SK-N-SH (cell line): Measurements from ENCODE around the gene TANC1. TPM values are rescaled to one million over a fixed set of nuclear protein-coding genes. Genes with fewer than 3 reads are reported as not detected.

Experiments used
- CTCF ChIA-PET: fragments of 300-600, 350-600 bp; formaldehyde crosslinking; extraction: SDS; loops from one replicate; lab custom pipeline; 2021; lab: Yijun Ruan, JAX
- POLR2A ChIA-PET: fragments of 350-600 bp; sonication (Branson Sonifier 250); formaldehyde crosslinking; extraction: SDS; loops from one replicate; lab custom pipeline; 2020; ENCODE audit warnings: antibody characterized with exemption, inconsistent platforms; lab: Yijun Ruan, JAX
- DNase-seq: peaks from one replicate; pipeline ENCODE4 v3.0.0; 2012
- H2AFZ ChIP-seq: fragments of 200-600 bp; sonication (generic); 2 replicates; pipeline ENCODE4 v1.8.1; 2016; ENCODE audit warnings: antibody characterized with exemption, mild to moderate bottlenecking, low read depth
- H3F3A ChIP-seq: fragments of 200-600 bp; sonication (generic); replicated peaks from 2 replicates; pipeline ENCODE3; 2016; ENCODE audit warnings: antibody characterized with exemption, mild to moderate bottlenecking; ENCODE audit not compliant: insufficient read depth
- H3K27ac ChIP-seq, 2 experiments: fragments of 200-500 bp in 1 of 2; fragments of 200-600 bp in 1 of 2; sonication (Bioruptor generic) in 1 of 2; sonication (generic), shearing (Covaris generic) in 1 of 2; 2 replicates each; pipeline versions ENCODE4 v1.5.1 to v1.6.1; 2014 to 2016; ENCODE audit warnings: low read depth in 2 of 2, inconsistent platforms in 1 of 2, low read length in 1 of 2, mild to moderate bottlenecking in 1 of 2, mixed read lengths in 1 of 2
- H3K27me3 ChIP-seq: fragments of 200-600 bp; sonication (generic), shearing (Covaris generic); 2 replicates; pipeline ENCODE4 v1.6.1; 2016; ENCODE audit warnings: mixed run types; ENCODE audit not compliant: insufficient read depth
- H3K36me3 ChIP-seq, 2 experiments: fragments of 200-500 bp in 1 of 2; fragments of 200-600 bp in 1 of 2; sonication (Bioruptor generic) in 1 of 2; sonication (generic) in 1 of 2; replicated peaks in 1 of 2; 2 replicates each; pipeline versions ENCODE3 to v1.5.1; 2014 to 2016; ENCODE audit warnings: low read length in 1 of 2, mild to moderate bottlenecking in 1 of 2; ENCODE audit not compliant: insufficient read depth in 2 of 2, control insufficient read depth in 1 of 2
- H3K4me1 ChIP-seq, 2 experiments: fragments of 200-500 bp in 1 of 2; fragments of 200-600 bp in 1 of 2; sonication (Bioruptor generic) in 1 of 2; sonication (generic), shearing (Covaris generic) in 1 of 2; 2 replicates each; pipeline versions ENCODE4 v1.5.1 to v1.6.1; 2014 to 2016; ENCODE audit warnings: low read depth in 1 of 2, low read length in 1 of 2, mixed run types in 1 of 2; ENCODE audit not compliant: insufficient read depth in 2 of 2, control insufficient read depth in 1 of 2
- H3K4me2 ChIP-seq: fragments of 200-600 bp; sonication (generic), shearing (Covaris generic); 2 replicates; pipeline ENCODE4 v1.6.1; 2017; ENCODE audit warnings: mixed run types
- H3K4me3 ChIP-seq, 2 experiments: fragments of 200-500 bp in 1 of 2; fragments of 200-600 bp in 1 of 2; sonication (Bioruptor generic) in 1 of 2; sonication (generic), shearing (Covaris generic) in 1 of 2; 2 replicates each; pipeline versions ENCODE4 v1.5.1 to v1.8.1; 2014 to 2016; ENCODE audit warnings: low read depth in 2 of 2, inconsistent platforms in 1 of 2, low read length in 1 of 2, mild to moderate bottlenecking in 1 of 2, mixed read lengths in 1 of 2, moderate library complexity in 1 of 2
- H3K79me2 ChIP-seq: fragments of 200-600 bp; sonication (generic); 2 replicates; pipeline ENCODE4 v1.8.1; 2017; ENCODE audit warnings: mild to moderate bottlenecking; ENCODE audit not compliant: insufficient read depth
- H3K9ac ChIP-seq: fragments of 200-600 bp; sonication (generic); 2 replicates; pipeline ENCODE4 v1.6.1; 2017; ENCODE audit warnings: mixed run types
- H3K9me2 ChIP-seq: fragments of 200-600 bp; sonication (generic); 2 replicates; pipeline ENCODE4 v1.6.1; 2017; ENCODE audit warnings: mixed run types
- H3K9me3 ChIP-seq: fragments of 200-600 bp; sonication (generic); 2 replicates; pipeline ENCODE4 v1.6.1; 2017; ENCODE audit warnings: mixed run types, mild to moderate bottlenecking, moderate library complexity
- H4K20me1 ChIP-seq: fragments of 200-600 bp; sonication (generic); 2 replicates; pipeline ENCODE4 v1.6.1; 2017; ENCODE audit warnings: mild to moderate bottlenecking, mixed run types; ENCODE audit not compliant: insufficient read depth
- EP300 ChIP-seq, 2 experiments: IDR thresholded peaks; 2 replicates each; pipeline versions ENCODE4 v1.4.0 to v1.6.1; 2012; ENCODE audit warnings: borderline replicate concordance in 1 of 2, low read depth in 1 of 2, low read length in 1 of 2
- EZH2phosphoT487 ChIP-seq: fragments of 200-600 bp; sonication (generic); IDR thresholded peaks from 2 replicates; pipeline ENCODE4 v1.6.1; 2017; ENCODE audit warnings: low read depth, mixed run types, mild to moderate bottlenecking, antibody characterized with exemption, moderate library complexity, borderline replicate concordance
- MEF2A ChIP-seq: IDR thresholded peaks from 2 replicates; pipeline ENCODE4 v1.4.0; 2012; ENCODE audit warnings: low read depth, borderline replicate concordance
- NFIC ChIP-seq: IDR thresholded peaks from 2 replicates; pipeline ENCODE4 v1.4.0; 2012; ENCODE audit warnings: borderline replicate concordance
- REST ChIP-seq: IDR thresholded peaks from 2 replicates; pipeline ENCODE4 v1.6.1; 2012; ENCODE audit warnings: mild to moderate bottlenecking, low read depth, low read length, moderate library complexity
- RFX5 ChIP-seq: IDR thresholded peaks from 2 replicates; pipeline ENCODE4 v1.6.1; 2012; ENCODE audit warnings: mild to moderate bottlenecking, improper control_type of control experiment, low read length
- RXRA ChIP-seq: IDR thresholded peaks from 2 replicates; pipeline ENCODE4 v1.4.0; 2012; ENCODE audit warnings: low read depth, mild to moderate bottlenecking, borderline replicate concordance
- TEAD4 ChIP-seq: IDR thresholded peaks from 2 replicates; pipeline ENCODE4 v1.4.0; 2012; ENCODE audit warnings: mild to moderate bottlenecking, borderline replicate concordance; ENCODE audit not compliant: insufficient read depth
- USF2 ChIP-seq: fragments of 150-350 bp; IDR thresholded peaks from 2 replicates; pipeline ENCODE4 v1.6.1; 2017; ENCODE audit warnings: antibody characterized with exemption, low read length, low read depth, borderline replicate concordance
- WGBS: methylation state at CpG from one replicate; pipeline ENCODE4 v1.1.6; 2017; ENCODE audit warnings: low lambda C conversion rate; 5-methylcytosine and 5-hydroxymethylcytosine counted together
- polyA plus RNA-seq, 3 experiments: library from polyadenylated mRNA; depleted of rRNA; stranded (reverse); fragments of >200 nt; gene quantifications; 2 replicates each; pipeline ENCODE4 v1.2.3, GENCODE V29; 2012
- TF ChIP-seq, protein P1 (sequence below): IDR thresholded peaks from 2 replicates; pipeline ENCODE4 v1.4.0; 2012; ENCODE audit warnings: low read depth, borderline replicate concordance
- TF ChIP-seq, protein P2 (sequence below): IDR thresholded peaks from 2 replicates; pipeline ENCODE4 v1.4.0; 2012; ENCODE audit warnings: low read depth
- TF ChIP-seq, protein P3 (sequence below): fragments of 200-600 bp; sonication (generic); IDR thresholded peaks from 2 replicates; pipeline ENCODE4 v1.6.1; 2017; ENCODE audit warnings: antibody characterized with exemption, mild to moderate bottlenecking, moderate library complexity

The TANC1 gene
- polyA plus RNA-seq, 1 of the 3 experiments (the other 2 are of a cell fraction), result 19.2 TPM

DNA sequence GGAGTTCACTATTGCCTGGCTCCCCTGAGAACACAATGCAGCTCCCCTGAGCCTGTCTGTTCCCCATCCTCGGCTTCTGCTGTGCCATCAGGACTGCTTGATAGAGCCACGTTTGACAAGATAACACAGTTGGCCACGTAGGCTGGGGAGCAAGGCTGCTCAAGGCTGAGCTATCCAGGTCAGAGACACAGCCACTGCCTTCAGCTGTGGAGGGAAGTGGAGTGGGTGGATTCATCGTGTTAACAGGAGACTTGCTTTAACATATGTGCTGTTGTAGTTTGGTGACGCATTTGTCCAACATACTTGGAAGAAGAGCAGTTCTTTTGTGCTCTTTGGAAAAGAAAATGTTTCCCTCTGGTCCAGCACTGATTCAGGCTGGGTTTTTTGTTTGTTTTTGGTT, 249.2 kb downstream of the TANC1 start:
- ChIA-PET POLR2A (no interaction called here), CTCF (interaction anchor here (1.0 kb wide), 1 partner anchor 98 kb away, joined by 3 read pairs; no protein-coding TSS in a partner anchor)
- Histone ChIP-seq H4K20me1 (no peaks in the 10 kb centered on the region), H3K79me2 (no peaks in the 10 kb centered on the region), H2AFZ (no peak overlapping the region), H3K4me3 (no peak overlapping the region), H3K36me3 (peaks cover 4 to 74% of the 10 kb centered on the region in 2 experiments), H3F3A (no peaks in the 10 kb centered on the region), H3K4me1 (no peaks in the 10 kb centered on the region; a peak in 1 of 4 replicates), H3K9me2 (no peaks in the 10 kb centered on the region), H3K9me3 (no peaks in the 10 kb centered on the region), H3K27me3 (no peaks in the 10 kb centered on the region), H3K9ac (no peak overlapping the region), H3K4me2 (no peak overlapping the region), H3K27ac (no peak overlapping the region)
- WGBS, result 77% methylated on average over 5 of the region's 5 CpGs
- no peak for DNase-seq
- TF ChIP-seq USF2 (no peak), NFIC (no peak), RXRA (no peak), MEF2A (no peak), TEAD4 (no peak), EZH2phosphoT487 (no peak)
- TF ChIP-seq, protein P1, sequence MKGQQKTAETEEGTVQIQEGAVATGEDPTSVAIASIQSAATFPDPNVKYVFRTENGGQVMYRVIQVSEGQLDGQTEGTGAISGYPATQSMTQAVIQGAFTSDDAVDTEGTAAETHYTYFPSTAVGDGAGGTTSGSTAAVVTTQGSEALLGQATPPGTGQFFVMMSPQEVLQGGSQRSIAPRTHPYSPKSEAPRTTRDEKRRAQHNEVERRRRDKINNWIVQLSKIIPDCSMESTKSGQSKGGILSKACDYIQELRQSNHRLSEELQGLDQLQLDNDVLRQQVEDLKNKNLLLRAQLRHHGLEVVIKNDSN, result no peak
- TF ChIP-seq, protein P2, sequence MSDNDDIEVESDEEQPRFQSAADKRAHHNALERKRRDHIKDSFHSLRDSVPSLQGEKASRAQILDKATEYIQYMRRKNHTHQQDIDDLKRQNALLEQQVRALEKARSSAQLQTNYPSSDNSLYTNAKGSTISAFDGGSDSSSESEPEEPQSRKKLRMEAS, result no peak
- TF ChIP-seq, protein P3, sequence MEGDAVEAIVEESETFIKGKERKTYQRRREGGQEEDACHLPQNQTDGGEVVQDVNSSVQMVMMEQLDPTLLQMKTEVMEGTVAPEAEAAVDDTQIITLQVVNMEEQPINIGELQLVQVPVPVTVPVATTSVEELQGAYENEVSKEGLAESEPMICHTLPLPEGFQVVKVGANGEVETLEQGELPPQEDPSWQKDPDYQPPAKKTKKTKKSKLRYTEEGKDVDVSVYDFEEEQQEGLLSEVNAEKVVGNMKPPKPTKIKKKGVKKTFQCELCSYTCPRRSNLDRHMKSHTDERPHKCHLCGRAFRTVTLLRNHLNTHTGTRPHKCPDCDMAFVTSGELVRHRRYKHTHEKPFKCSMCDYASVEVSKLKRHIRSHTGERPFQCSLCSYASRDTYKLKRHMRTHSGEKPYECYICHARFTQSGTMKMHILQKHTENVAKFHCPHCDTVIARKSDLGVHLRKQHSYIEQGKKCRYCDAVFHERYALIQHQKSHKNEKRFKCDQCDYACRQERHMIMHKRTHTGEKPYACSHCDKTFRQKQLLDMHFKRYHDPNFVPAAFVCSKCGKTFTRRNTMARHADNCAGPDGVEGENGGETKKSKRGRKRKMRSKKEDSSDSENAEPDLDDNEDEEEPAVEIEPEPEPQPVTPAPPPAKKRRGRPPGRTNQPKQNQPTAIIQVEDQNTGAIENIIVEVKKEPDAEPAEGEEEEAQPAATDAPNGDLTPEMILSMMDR, result no peak

- no peak overlapping the region for H2AFZ ChIP-seq
- no peaks in the 10 kb centered on the region for H3K27me3 ChIP-seq
- no peak for DNase-seq
- H3K4me2 ChIP-seq, result no peak overlapping the region
- no peak overlapping the region for H3K27ac ChIP-seq
- H3K4me3 ChIP-seq, result no peak overlapping the region
- no peaks in the 10 kb centered on the region for H3K9me2 ChIP-seq
- H3K36me3 ChIP-seq, result peaks cover 4 to 70% of the 10 kb centered on the region in 2 experiments
- TF ChIP-seq RXRA (no peak), EP300 (IDR thresholded peaks at IDR 0.05; ENCODE audit: borderline replicate concordance in 1 of 2, low read depth in 1 of 2, low read length in 1 of 2) (no peak), NFIC (no peak), REST (no peak), MEF2A (no peak), RFX5 (no peak)
- TF ChIP-seq, all 33 proteins: peak for 0
- Histone ChIP-seq H3K9ac (no peak overlapping the region), H4K20me1 (no peaks in the 10 kb centered on the region), H3F3A (no peaks in the 10 kb centered on the region), H3K9me3 (no peaks in the 10 kb centered on the region), H3K4me1 (no peaks in the 10 kb centered on the region; a peak in 1 of 4 replicates), H3K79me2 (no peaks in the 10 kb centered on the region)
- 97% methylated on average over 6 of the region's 6 CpGs for WGBS
- CTCF ChIA-PET, result no interaction called here
- POLR2A ChIA-PET, result no interaction called here
These were observed 249.9 kb downstream of the TANC1 start for GRCh38 chr2:159218389-159218788.
